Loucy (cell line): ENCODE data around the gene CDT1.

Experiments used
- CTCF ChIP-seq: fragments of 200-600 bp; sonication (generic); conservative IDR thresholded peaks from 2 replicates; pipeline ENCODE4 v1.5.1; 2014; ENCODE audit warnings: mild to moderate bottlenecking, antibody characterized with exemption, low read length
- EZH2phosphoT487 ChIP-seq: fragments of 200-600 bp; IDR thresholded peaks from 2 replicates; pipeline ENCODE4 v1.6.1; 2018; ENCODE audit warnings: antibody characterized with exemption, mild to moderate bottlenecking, moderate library complexity, borderline replicate concordance

- no peak for TF ChIP-seq CTCF
- TF ChIP-seq EZH2phosphoT487, result no peak
Observed at GRCh38 chr16:88800277-88800592, 3.4 kb upstream of the CDT1 start.
